ENCODE data around the gene LIPT1. TPM values are rescaled to one million over a fixed set of nuclear protein-coding genes. Genes with fewer than 3 reads are reported as not detected.

Gene LIPT1
- total and polyA plus RNA-seq, 2 of the 4 experiments (the other 2 are of a cell fraction) = 3.2 to 3.5 TPM

DNA sequence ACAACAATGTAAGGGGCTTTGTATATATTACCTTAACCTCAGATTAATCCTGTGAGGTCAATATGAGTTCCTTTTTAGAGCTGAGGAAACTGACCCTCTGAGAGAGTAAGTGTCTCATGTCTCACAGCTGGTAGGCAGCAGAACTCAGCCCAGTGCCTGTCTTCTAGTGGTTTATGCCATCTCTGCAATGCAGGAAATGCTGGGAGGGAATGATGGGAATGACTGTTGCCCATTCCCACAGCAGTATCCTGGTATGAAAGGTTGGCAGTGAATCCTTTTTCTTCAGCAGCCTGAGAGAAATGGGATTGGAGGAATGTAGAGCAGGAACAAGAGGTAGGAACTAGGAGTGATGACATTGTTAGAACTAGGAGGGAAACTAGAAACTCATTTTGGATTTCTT lies 32.2 kb downstream of the LIPT1 start:
- in situ Hi-C loops (cut with MboI; ENCODE audit: low sequenced_read_pairs) (loop anchor here (10.0 kb wide), 2 partner anchors 148 to 288 kb away; partner anchors contain the start of genes EIF5B and TXNDC9), intact Hi-C loops (cut with micrococcal nuclease) (no loop called here), dilution Hi-C loops (cut with HindIII; ENCODE audit: low sequenced_read_pairs, unreplicated experiment) (no loop called here)
- ATAC-seq (ENCODE audit: low read depth) (no peak), DNase-seq (no peak)
- BruUV-seq (replicated peaks) = no TSS peak
- Histone ChIP-seq H4K20me1 (ENCODE audit: insufficient read depth, low read length) (no peaks in the 10 kb centered on the region), H3K4me3 (ENCODE audit: insufficient read depth, low read depth, low read length) (no peak overlapping the region), H3K4me1 (ENCODE audit: control insufficient read depth, insufficient read depth, low read length) (no peaks in the 10 kb centered on the region), H2BK120ac (ENCODE audit: low read depth, low read length) (no peak overlapping the region), H3K18ac (ENCODE audit: low read depth, low read length) (no peak overlapping the region), H2BK20ac (ENCODE audit: low read depth, low read length) (no peak overlapping the region), H2BK15ac (ENCODE audit: low read depth, low read length) (no peak overlapping the region), H3K9ac (ENCODE audit: low read depth, low read length) (no peak overlapping the region), H3K56ac (ENCODE audit: extremely low read depth, insufficient read depth, low read length) (no peak overlapping the region), H3K4me2 (ENCODE audit: low read depth, low read length) (no peak overlapping the region), H3K23ac (ENCODE audit: low read depth, low read length) (no peak overlapping the region), H2AK5ac (ENCODE audit: low read depth, low read length) (no peak overlapping the region), H3K79me1 (ENCODE audit: low read depth in 1 of 2, low read length in 2 of 2) (peaks cover 12 to 24% of the 10 kb centered on the region in 2 experiments; a peak in 3 of 4 replicates), H3K9me1 (ENCODE audit: insufficient read depth, low read length) (no peaks in the 10 kb centered on the region; the same call in 1 of the 2 replicates), H3K9me3 (ENCODE audit: control insufficient read depth, insufficient read depth, low read length) (no peaks in the 10 kb centered on the region), H3K4ac (ENCODE audit: low read depth, low read length) (no peak overlapping the region), H3K27me3 (ENCODE audit: control insufficient read depth, insufficient read depth, low read length) (no peaks in the 10 kb centered on the region), H3K27ac (ENCODE audit: insufficient read depth, low read length) (no peak overlapping the region), H2BK5ac (ENCODE audit: low read depth, low read length, poor library complexity, severe bottlenecking) (no peak overlapping the region), H3K36me3 (ENCODE audit: control insufficient read depth, insufficient read depth, low read length) (peaks cover 11% of the 10 kb centered on the region), H2AFZ (replicated peaks; ENCODE audit: low read length, poor library complexity) (no peak overlapping the region), H2AK9ac (replicated peaks; ENCODE audit: low read depth, low read length, poor library complexity) (no peak overlapping the region), H4K8ac (ENCODE audit: low read depth in 2 of 2, low read length in 2 of 2) (no peak overlapping the region), H3K14ac (replicated peaks; ENCODE audit: low read depth, low read length) (no peak overlapping the region), H4K91ac (ENCODE audit: insufficient read depth, low read depth, low read length) (no peak overlapping the region), H4K5ac (ENCODE audit: low read depth, low read length) (no peak overlapping the region)
- CTCF ChIA-PET = no interaction called here
- POLR2A ChIA-PET (ENCODE audit: unreplicated experiment) = no interaction called here
- TF ChIP-seq CEBPB (IDR thresholded peaks at IDR 0.05; ENCODE audit: low read depth, low read length) = no peak
- TF ChIP-seq, protein P1, sequence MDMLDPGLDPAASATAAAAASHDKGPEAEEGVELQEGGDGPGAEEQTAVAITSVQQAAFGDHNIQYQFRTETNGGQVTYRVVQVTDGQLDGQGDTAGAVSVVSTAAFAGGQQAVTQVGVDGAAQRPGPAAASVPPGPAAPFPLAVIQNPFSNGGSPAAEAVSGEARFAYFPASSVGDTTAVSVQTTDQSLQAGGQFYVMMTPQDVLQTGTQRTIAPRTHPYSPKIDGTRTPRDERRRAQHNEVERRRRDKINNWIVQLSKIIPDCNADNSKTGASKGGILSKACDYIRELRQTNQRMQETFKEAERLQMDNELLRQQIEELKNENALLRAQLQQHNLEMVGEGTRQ (IDR thresholded peaks at IDR 0.05; ENCODE audit: low read depth, low read length) = no peak
- TF ChIP-seq POLR2A (IDR thresholded peaks at IDR 0.05; ENCODE audit: low read depth, low read length) = no peak
- TF ChIP-seq RCOR1 (IDR thresholded peaks at IDR 0.05; ENCODE audit: insufficient replicate concordance, low read length) = no peak
- no peak for TF ChIP-seq SMC3 (IDR thresholded peaks at IDR 0.05; ENCODE audit: low read depth, low read length)
- TF ChIP-seq MAFK (IDR thresholded peaks at IDR 0.05; ENCODE audit: low read depth, low read length) = no peak
- TF ChIP-seq MXI1 (IDR thresholded peaks at IDR 0.05; ENCODE audit: borderline replicate concordance, low read depth, low read length) = no peak
- TF ChIP-seq FOS (IDR thresholded peaks at IDR 0.05; ENCODE audit: low read depth, low read length) = no peak
- TF ChIP-seq, protein P2, sequence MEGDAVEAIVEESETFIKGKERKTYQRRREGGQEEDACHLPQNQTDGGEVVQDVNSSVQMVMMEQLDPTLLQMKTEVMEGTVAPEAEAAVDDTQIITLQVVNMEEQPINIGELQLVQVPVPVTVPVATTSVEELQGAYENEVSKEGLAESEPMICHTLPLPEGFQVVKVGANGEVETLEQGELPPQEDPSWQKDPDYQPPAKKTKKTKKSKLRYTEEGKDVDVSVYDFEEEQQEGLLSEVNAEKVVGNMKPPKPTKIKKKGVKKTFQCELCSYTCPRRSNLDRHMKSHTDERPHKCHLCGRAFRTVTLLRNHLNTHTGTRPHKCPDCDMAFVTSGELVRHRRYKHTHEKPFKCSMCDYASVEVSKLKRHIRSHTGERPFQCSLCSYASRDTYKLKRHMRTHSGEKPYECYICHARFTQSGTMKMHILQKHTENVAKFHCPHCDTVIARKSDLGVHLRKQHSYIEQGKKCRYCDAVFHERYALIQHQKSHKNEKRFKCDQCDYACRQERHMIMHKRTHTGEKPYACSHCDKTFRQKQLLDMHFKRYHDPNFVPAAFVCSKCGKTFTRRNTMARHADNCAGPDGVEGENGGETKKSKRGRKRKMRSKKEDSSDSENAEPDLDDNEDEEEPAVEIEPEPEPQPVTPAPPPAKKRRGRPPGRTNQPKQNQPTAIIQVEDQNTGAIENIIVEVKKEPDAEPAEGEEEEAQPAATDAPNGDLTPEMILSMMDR (conservative IDR thresholded peaks at IDR 0.05; ENCODE audit: low read depth, low read length) = no peak
- no peak for TF ChIP-seq NFE2L2 (IDR thresholded peaks at IDR 0.05; ENCODE audit: low read depth, low read length)
- TF ChIP-seq, protein P3, sequence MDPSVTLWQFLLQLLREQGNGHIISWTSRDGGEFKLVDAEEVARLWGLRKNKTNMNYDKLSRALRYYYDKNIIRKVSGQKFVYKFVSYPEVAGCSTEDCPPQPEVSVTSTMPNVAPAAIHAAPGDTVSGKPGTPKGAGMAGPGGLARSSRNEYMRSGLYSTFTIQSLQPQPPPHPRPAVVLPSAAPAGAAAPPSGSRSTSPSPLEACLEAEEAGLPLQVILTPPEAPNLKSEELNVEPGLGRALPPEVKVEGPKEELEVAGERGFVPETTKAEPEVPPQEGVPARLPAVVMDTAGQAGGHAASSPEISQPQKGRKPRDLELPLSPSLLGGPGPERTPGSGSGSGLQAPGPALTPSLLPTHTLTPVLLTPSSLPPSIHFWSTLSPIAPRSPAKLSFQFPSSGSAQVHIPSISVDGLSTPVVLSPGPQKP (IDR thresholded peaks at IDR 0.05; ENCODE audit: borderline replicate concordance, low read depth, low read length) = no peak
- no peak for TF ChIP-seq BHLHE40 (IDR thresholded peaks at IDR 0.05; ENCODE audit: low read depth, low read length)
- TF ChIP-seq MAZ (IDR thresholded peaks at IDR 0.05; ENCODE audit: borderline replicate concordance, low read depth, low read length) = no peak
- TF ChIP-seq RFX5 (IDR thresholded peaks at IDR 0.05; ENCODE audit: low read depth, low read length) = no peak
- no peak for TF ChIP-seq RAD21 (IDR thresholded peaks at IDR 0.05; ENCODE audit: low read length)
- no peak for TF ChIP-seq CHD1 (IDR thresholded peaks at IDR 0.05; ENCODE audit: low read depth, low read length)

Measured in IMR-90 (cell line).